GM12878 (cell line): ENCODE results near the gene CRYL1. TPM values are rescaled to one million over a fixed set of nuclear protein-coding genes. Genes with fewer than 3 reads are reported as not detected.

ENCODE experiments used
- ATAC-seq: fragments of 200-7000 bp; cut with Tn5 transposase; 3 replicates; pipeline ENCODE4 v1.9.1; 2020; ENCODE audit warnings: mild to moderate bottlenecking, moderate library complexity
- BruUV-seq: library from RNA; stranded (reverse); fragments of 400-500 nt; replicated peaks from 2 replicates; lab custom pipeline; 2021; lab: Mats Ljungman, UMichigan
- CTCF ChIA-PET: fragments of 300-600 bp; sonication (Branson Sonifier 250); formaldehyde crosslinking; extraction: SDS; loops from one replicate; lab custom pipeline; 2021; ENCODE audit warnings: inconsistent platforms; lab: Yijun Ruan, JAX
- POLR2A ChIA-PET: fragments of 350-600 bp; formaldehyde crosslinking; extraction: SDS; loops from one replicate; lab custom pipeline; 2021; ENCODE audit warnings: inconsistent platforms; lab: Charles Lee
- RAD21 ChIA-PET: fragments of 300-600 bp; sonication (Branson Sonifier 250); formaldehyde crosslinking; loops from one replicate; lab custom pipeline; 2023; ENCODE audit warnings: antibody characterized with exemption; ENCODE audit not compliant: unreplicated experiment; lab: Charles Lee
- SMC1A ChIA-PET: fragments of 300-600 bp; sonication (Branson Sonifier 250); formaldehyde crosslinking; loops from one replicate; lab custom pipeline; 2023; ENCODE audit not compliant: unreplicated experiment, uncharacterized antibody; lab: Charles Lee
- DNase-seq: peaks from one replicate; pipeline ENCODE4 v3.0.0-alpha.2; 2011; ENCODE audit warnings: low read depth, low spot score
- FAIRE-seq: peaks from 3 replicates; lab custom pipeline; 2011; peaks lifted over from hg19 to GRCh38; lab: Jason Lieb, UNC
- H2AFZ ChIP-seq: 2 replicates; pipeline ENCODE4 v1.6.0; 2011; ENCODE audit warnings: low read depth, low read length, control low read depth; ENCODE audit not compliant: control insufficient read depth
- H3K27ac ChIP-seq: 2 replicates; pipeline ENCODE4 v1.5.1; 2011; ENCODE audit warnings: control low read depth; ENCODE audit not compliant: control insufficient read depth, insufficient read depth
- H3K27me3 ChIP-seq, 2 experiments: replicated peaks in 1 of 2; 2 replicates each; pipeline versions ENCODE4 v1.6.0 to v1.6.1; 2011; ENCODE audit warnings: low read length in 1 of 2; ENCODE audit not compliant: control insufficient read depth in 2 of 2, insufficient read depth in 2 of 2
- H3K36me3 ChIP-seq, 2 experiments: 2 replicates each; pipeline ENCODE4 v1.5.1; 2011; ENCODE audit warnings: low read length in 1 of 2; ENCODE audit not compliant: control insufficient read depth in 2 of 2, insufficient read depth in 2 of 2
- H3K4me1 ChIP-seq: 2 replicates; pipeline ENCODE4 v1.6.1; 2011; ENCODE audit warnings: mild to moderate bottlenecking, low read length, moderate library complexity, mixed read lengths; ENCODE audit not compliant: control insufficient read depth, insufficient read depth
- H3K4me2 ChIP-seq: 2 replicates; pipeline ENCODE4 v1.6.0; 2011; ENCODE audit warnings: control low read depth; ENCODE audit not compliant: control insufficient read depth, insufficient read depth
- H3K4me3 ChIP-seq: fragments of 200-600 bp; sonication (generic); 2 replicates; pipeline ENCODE4 v1.5.1; 2016
- H3K79me2 ChIP-seq: 2 replicates; pipeline ENCODE4 v1.6.0; 2011; ENCODE audit warnings: low read length; ENCODE audit not compliant: control insufficient read depth, insufficient read depth
- H3K9ac ChIP-seq: 2 replicates; pipeline ENCODE4 v1.8.0; 2011; ENCODE audit warnings: low read length, control low read depth, mixed read lengths; ENCODE audit not compliant: control insufficient read depth, insufficient read depth
- H3K9me3 ChIP-seq: replicated peaks from 3 replicates; pipeline ENCODE4 v1.5.1; 2011; ENCODE audit warnings: mild to moderate bottlenecking, low read length; ENCODE audit not compliant: control insufficient read depth, insufficient read depth
- H4K20me1 ChIP-seq: 2 replicates; pipeline ENCODE4 v1.6.0; 2011; ENCODE audit not compliant: control insufficient read depth, insufficient read depth
- ATF7 ChIP-seq: fragments of 450-650 bp; IDR thresholded peaks from 2 replicates; pipeline ENCODE4 v1.6.1; 2016; ENCODE audit warnings: low read depth, mild to moderate bottlenecking
- CBFB ChIP-seq: IDR thresholded peaks from 2 replicates; pipeline ENCODE4 v1.6.1; 2016; ENCODE audit warnings: antibody characterized with exemption, low read depth
- CREB1 ChIP-seq: IDR thresholded peaks from 2 replicates; pipeline ENCODE4 v1.6.1; 2012; ENCODE audit warnings: low read depth, mild to moderate bottlenecking, inconsistent platforms
- ETV6 ChIP-seq, 2 experiments: fragments of 450-650 bp in 1 of 2; IDR thresholded peaks in 1 of 2; conservative IDR thresholded peaks in 1 of 2; 2 replicates each; pipeline ENCODE4 v1.6.1; 2014; ENCODE audit warnings: antibody characterized with exemption in 1 of 2, borderline replicate concordance in 1 of 2, low read depth in 1 of 2, mild to moderate bottlenecking in 1 of 2, moderate library complexity in 1 of 2
- FOXM1 ChIP-seq: IDR thresholded peaks from 2 replicates; pipeline ENCODE4 v1.6.1; 2012; ENCODE audit warnings: low read depth, mild to moderate bottlenecking, inconsistent platforms, low read length, moderate library complexity
- MEF2B ChIP-seq: fragments of 450-650 bp; IDR thresholded peaks from 2 replicates; pipeline ENCODE4 v1.6.1; 2018; ENCODE audit warnings: mild to moderate bottlenecking, moderate library complexity; ENCODE audit not compliant: partially characterized antibody, poor library complexity, severe bottlenecking
- POU2F2 ChIP-seq: IDR thresholded peaks from 3 replicates; pipeline ENCODE4 v1.6.1; 2011; ENCODE audit warnings: low read depth, mild to moderate bottlenecking, low read length, borderline replicate concordance
- RFX5 ChIP-seq: IDR thresholded peaks from 2 replicates; pipeline ENCODE4 v1.6.1; 2011; ENCODE audit warnings: low read depth, low read length, improper control_type of control experiment
- STAT3 ChIP-seq: IDR thresholded peaks from 2 replicates; pipeline ENCODE4 v1.6.1; 2011; ENCODE audit warnings: low read depth, low read length, improper control_type of control experiment
- TCF3 ChIP-seq: IDR thresholded peaks from 2 replicates; pipeline ENCODE4 v1.6.1; 2012; ENCODE audit warnings: low read depth, mild to moderate bottlenecking, low read length, borderline replicate concordance; ENCODE audit not compliant: insufficient read depth
- WGBS: methylation state at CpG from one replicate; pipeline ENCODE4 v1.1.6; 2016; ENCODE audit warnings: low lambda C conversion rate; ENCODE audit not compliant: insufficient replicate concordance, insufficient coverage; ENCODE audit errors: missing lambda C conversion rate; 5-methylcytosine and 5-hydroxymethylcytosine counted together
- in situ Hi-C: fragments of 300-500 bp; cut with MboI; formaldehyde crosslinking; loops from 9 replicates; pipeline ENCODE4 v1.14.3; 2018; ENCODE audit warnings: mixed read lengths
- intact Hi-C: fragments of 100-400 bp; cut with micrococcal nuclease; formaldehyde crosslinking; loops from one replicate; pipeline ENCODE4 v1.14.2; 2022; ENCODE audit not compliant: unreplicated experiment
- polyA plus RNA-seq, 11 experiments: library from polyadenylated mRNA; depleted of rRNA in 4 of 11; unstranded in 6 of 11; stranded (reverse) in 5 of 11; fragments of >200 nt; fragmentation: Nextera tagmentation in 4 of 11; fragmentation: Illumina TruSeq in 1 of 11; extraction: Ambion mirVana in 4 of 11; extraction: Trizol in 1 of 11; gene quantifications; 1 replicate in 1 of 11; 2 replicates in 10 of 11; pipeline versions ENCODE4 v1.2.1 to v1.2.3, GENCODE V29; 2011 to 2016; ENCODE audit warnings: inconsistent platforms in 2 of 11, missing spikeins in 2 of 11, low read depth in 1 of 11
- total RNA-seq, 4 experiments: library from RNA; depleted of rRNA in 3 of 4; stranded (reverse); fragments of >200 nt in 3 of 4; fragmentation: Illumina TruSeq in 1 of 4; extraction: Trizol in 1 of 4; gene quantifications; 2 replicates each; pipeline versions ENCODE4 v1.2.1 to v1.2.3, GENCODE V29; 2013 to 2021
- TF ChIP-seq, protein P1 (sequence below): fragments of 450-650 bp; formaldehyde crosslinking; IDR thresholded peaks from 2 replicates; pipeline ENCODE4 v1.4.0; 2022; ENCODE audit warnings: mild to moderate bottlenecking, moderate library complexity

CRYL1 gene
- total and polyA plus RNA-seq, 10 of the 15 experiments (the other 5 are each of a cell fraction or from before 2014, with no cell fraction given), result 5.5 to 36.7 (median 12.2) TPM

DNA sequence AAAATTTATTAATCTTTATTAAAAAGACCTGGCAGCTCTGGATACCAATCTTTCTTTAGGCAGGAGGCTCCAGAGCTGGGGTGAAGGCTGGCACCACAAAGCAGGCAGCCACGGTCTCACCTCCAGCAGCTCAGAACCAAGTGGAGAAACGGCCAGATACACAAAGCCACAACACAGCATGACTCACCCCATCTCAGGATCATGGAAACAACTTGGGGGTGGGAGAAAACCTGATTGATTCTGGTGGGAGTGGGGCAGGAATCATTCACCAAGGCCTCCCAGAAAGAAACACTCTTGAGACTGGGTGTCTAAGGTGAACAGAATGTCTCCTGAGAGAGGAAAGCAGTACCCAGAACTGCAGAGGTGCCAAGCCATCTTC lies 64.2 kb downstream of the CRYL1 start:
- RAD21 ChIA-PET, result no interaction called here
- 43% methylated on average over 2 of the region's 2 CpGs for WGBS
- intact Hi-C loops (no loop called here), in situ Hi-C loops (no loop called here)
- Histone ChIP-seq H3K27ac (no peak overlapping the region), H3K27me3 (no peaks in the 10 kb centered on the region), H3K36me3 (no peaks in the 10 kb centered on the region), H4K20me1 (no peaks in the 10 kb centered on the region), H3K9ac (no peak overlapping the region), H3K9me3 (no peaks in the 10 kb centered on the region), H3K4me1 (no peaks in the 10 kb centered on the region), H3K79me2 (no peaks in the 10 kb centered on the region), H3K4me2 (no peak overlapping the region), H3K4me3 (no peak overlapping the region), H2AFZ (no peak overlapping the region)
- no TSS peak for BruUV-seq
- CTCF ChIA-PET, result no interaction called here
- no peak for TF ChIP-seq FOXM1
- TF ChIP-seq STAT3, result no peak
- TF ChIP-seq POU2F2, result no peak
- no peak for TF ChIP-seq ATF7
- TF ChIP-seq ETV6 (conservative IDR thresholded peaks at IDR 0.05 in 1 of 2, IDR thresholded peaks at IDR 0.05 in 1 of 2; ENCODE audit: borderline replicate concordance in 1 of 2, low read depth in 1 of 2), result no peak
- TF ChIP-seq, protein P1, sequence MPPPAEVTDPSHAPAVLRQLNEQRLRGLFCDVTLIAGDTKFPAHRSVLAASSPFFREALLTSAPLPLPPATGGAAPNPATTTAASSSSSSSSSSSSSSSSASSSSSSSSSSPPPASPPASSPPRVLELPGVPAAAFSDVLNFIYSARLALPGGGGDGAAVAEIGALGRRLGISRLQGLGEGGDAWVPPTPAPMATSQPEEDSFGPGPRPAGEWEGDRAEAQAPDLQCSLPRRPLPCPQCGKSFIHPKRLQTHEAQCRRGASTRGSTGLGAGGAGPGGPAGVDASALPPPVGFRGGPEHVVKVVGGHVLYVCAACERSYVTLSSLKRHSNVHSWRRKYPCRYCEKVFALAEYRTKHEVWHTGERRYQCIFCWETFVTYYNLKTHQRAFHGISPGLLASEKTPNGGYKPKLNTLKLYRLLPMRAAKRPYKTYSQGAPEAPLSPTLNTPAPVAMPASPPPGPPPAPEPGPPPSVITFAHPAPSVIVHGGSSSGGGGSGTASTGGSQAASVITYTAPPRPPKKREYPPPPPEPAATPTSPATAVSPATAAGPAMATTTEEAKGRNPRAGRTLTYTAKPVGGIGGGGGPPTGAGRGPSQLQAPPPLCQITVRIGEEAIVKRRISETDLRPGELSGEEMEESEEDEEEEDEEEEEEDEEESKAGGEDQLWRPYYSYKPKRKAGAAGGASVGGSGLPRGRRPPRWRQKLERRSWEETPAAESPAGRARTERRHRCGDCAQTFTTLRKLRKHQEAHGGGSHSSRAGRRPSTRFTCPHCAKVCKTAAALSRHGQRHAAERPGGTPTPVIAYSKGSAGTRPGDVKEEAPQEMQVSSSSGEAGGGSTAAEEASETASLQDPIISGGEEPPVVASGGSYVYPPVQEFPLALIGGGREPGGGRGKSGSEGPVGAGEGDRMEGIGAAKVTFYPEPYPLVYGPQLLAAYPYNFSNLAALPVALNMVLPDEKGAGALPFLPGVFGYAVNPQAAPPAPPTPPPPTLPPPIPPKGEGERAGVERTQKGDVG (CRISPR knock-in tag), result no peak
- no peak for TF ChIP-seq RFX5
- no peak for TF ChIP-seq TCF3
- no peak for TF ChIP-seq CREB1
- TF ChIP-seq CBFB, result no peak
- no peak for TF ChIP-seq MEF2B
- ATAC-seq (no peak), DNase-seq (no peak), FAIRE-seq (no peak)
- POLR2A ChIA-PET, result no interaction called here
- SMC1A ChIA-PET, result no interaction called here
